ENCODE data around the gene LRRC8A. TPM values are rescaled to one million over a fixed set of nuclear protein-coding genes. Genes with fewer than 3 reads are reported as not detected.

LRRC8A gene
- total RNA-seq, 1 donor from 2014 or later = 45.5 TPM

GRCh38 chr9:128901822-128902221 lies 19.9 kb downstream of the LRRC8A start:
- H3K4me1 ChIP-seq = peaks cover 56% of the 10 kb centered on the region
- no peak for DNase-seq
- peaks cover 28% of the 10 kb centered on the region for H3K36me3 ChIP-seq
- peak overlapping the region; percentile 75 for H3K27ac ChIP-seq
- no peaks in the 10 kb centered on the region for H3K27me3 ChIP-seq (ENCODE audit: low read depth)
- no peak overlapping the region for H3K4me3 ChIP-seq
- ATAC-seq = peak in 1 of 2 donors; percentile 4
- intact Hi-C loops (cut with DNase I) = no loop called here
- H3K9me3 ChIP-seq = no peaks in the 10 kb centered on the region
- TF ChIP-seq, protein P1, sequence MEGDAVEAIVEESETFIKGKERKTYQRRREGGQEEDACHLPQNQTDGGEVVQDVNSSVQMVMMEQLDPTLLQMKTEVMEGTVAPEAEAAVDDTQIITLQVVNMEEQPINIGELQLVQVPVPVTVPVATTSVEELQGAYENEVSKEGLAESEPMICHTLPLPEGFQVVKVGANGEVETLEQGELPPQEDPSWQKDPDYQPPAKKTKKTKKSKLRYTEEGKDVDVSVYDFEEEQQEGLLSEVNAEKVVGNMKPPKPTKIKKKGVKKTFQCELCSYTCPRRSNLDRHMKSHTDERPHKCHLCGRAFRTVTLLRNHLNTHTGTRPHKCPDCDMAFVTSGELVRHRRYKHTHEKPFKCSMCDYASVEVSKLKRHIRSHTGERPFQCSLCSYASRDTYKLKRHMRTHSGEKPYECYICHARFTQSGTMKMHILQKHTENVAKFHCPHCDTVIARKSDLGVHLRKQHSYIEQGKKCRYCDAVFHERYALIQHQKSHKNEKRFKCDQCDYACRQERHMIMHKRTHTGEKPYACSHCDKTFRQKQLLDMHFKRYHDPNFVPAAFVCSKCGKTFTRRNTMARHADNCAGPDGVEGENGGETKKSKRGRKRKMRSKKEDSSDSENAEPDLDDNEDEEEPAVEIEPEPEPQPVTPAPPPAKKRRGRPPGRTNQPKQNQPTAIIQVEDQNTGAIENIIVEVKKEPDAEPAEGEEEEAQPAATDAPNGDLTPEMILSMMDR (IDR thresholded peaks at IDR 0.05) = no peak

- Histone ChIP-seq H3K36me3 (peaks cover 28% of the 10 kb centered on the region), H3K27me3 (ENCODE audit: low read depth) (no peaks in the 10 kb centered on the region), H3K4me3 (peak overlapping the region; percentile 12), H3K4me1 (peaks cover 49% of the 10 kb centered on the region), H3K27ac (peak overlapping the region; percentile 75), H3K9me3 (no peaks in the 10 kb centered on the region)
- intact Hi-C loops (cut with DNase I) = no loop called here
- ATAC-seq (peak; percentile 57 to 77), DNase-seq (peak; percentile 66)
- TF ChIP-seq, protein P1 (IDR thresholded peaks at IDR 0.05) = no peak
These were observed 20.6 kb downstream of the LRRC8A start for GRCh38 chr9:128902351-128903078.

- no peak overlapping the region for H3K4me3 ChIP-seq
- TF ChIP-seq, protein P1 (IDR thresholded peaks at IDR 0.05) = no peak
- intact Hi-C loops (cut with DNase I) = no loop called here
- ATAC-seq = no peak
- peak overlapping the region; percentile 75 for H3K27ac ChIP-seq
- H3K36me3 ChIP-seq = peaks cover 29% of the 10 kb centered on the region
- no peaks in the 10 kb centered on the region for H3K9me3 ChIP-seq
- DNase-seq = no peak
- H3K4me1 ChIP-seq = peaks cover 46% of the 10 kb centered on the region
- H3K27me3 ChIP-seq (ENCODE audit: low read depth) = no peaks in the 10 kb centered on the region
These were observed 21.1 kb downstream of the LRRC8A start for GRCh38 chr9:128903079-128903461.

DNA sequence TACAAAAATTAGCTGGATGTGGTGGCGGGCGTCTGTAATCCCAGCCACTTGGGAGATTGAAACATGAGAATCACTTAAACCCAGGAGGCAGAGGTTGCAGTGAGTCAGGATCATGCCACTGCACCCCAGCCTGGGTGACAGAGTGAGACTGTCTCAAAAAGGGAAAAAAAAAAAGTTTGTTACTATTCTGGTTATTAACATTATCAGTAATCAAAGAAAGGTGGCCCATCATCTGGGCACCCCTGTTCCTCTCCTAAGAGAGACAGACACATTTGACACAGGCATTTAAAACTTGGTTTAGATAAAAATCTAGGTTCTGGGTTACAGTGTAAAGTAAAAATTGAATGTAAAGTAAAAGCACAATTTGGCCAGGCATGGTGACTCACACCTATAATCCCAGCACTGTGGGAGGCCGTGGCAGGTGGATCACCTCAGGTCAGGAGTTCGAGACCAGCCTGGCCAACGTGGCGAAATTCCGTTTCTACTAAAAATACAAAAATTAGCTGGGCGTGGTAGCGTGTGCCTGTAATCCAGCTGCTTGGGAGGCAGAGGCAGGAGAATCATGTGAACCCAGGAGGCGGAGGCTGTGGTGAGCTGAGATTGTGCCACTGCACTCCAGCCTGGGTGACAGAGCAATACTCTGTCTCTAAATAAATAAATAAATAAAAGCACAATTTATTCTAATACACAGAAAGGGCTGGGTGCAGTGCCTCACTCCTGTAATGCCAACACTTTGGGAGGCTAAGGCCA lies 22.1 kb downstream of the LRRC8A start:
- TF ChIP-seq, protein P1 (IDR thresholded peaks at IDR 0.05) = no peak
- H3K4me1 ChIP-seq = peaks cover 36% of the 10 kb centered on the region
- intact Hi-C loops (cut with DNase I) = no loop called here

GRCh38 chr9:128905964-128906363 lies 24.0 kb downstream of the LRRC8A start:
- H3K27ac ChIP-seq = no peak overlapping the region
- no peaks in the 10 kb centered on the region for H3K9me3 ChIP-seq
- DNase-seq (no peak), ATAC-seq (no peak)
- H3K4me1 ChIP-seq = peaks cover 29% of the 10 kb centered on the region
- H3K4me3 ChIP-seq = no peak overlapping the region
- TF ChIP-seq, protein P1 (IDR thresholded peaks at IDR 0.05) = no peak
- intact Hi-C loops (cut with DNase I) = no loop called here
- peaks cover 45% of the 10 kb centered on the region for H3K36me3 ChIP-seq
- H3K27me3 ChIP-seq (ENCODE audit: low read depth) = no peaks in the 10 kb centered on the region

More for the DNA sequence above, 22.1 kb downstream of the LRRC8A start:
- ATAC-seq (no peak), DNase-seq (no peak)
- H3K4me3 ChIP-seq = no peak overlapping the region
- no peaks in the 10 kb centered on the region for H3K27me3 ChIP-seq (ENCODE audit: low read depth)
- no peaks in the 10 kb centered on the region for H3K9me3 ChIP-seq
- peaks cover 31% of the 10 kb centered on the region for H3K36me3 ChIP-seq
- peak overlapping the region; percentile 24 for H3K27ac ChIP-seq

Data from lower lobe of right lung (tissue), 2 donors.